Right kidney (tissue), 1 donor: ENCODE results near the gene HCFC2.
A peak's percentile ranks its signal among the peaks of the same experiment; 100 is the strongest.
"Not testable (repeated sequence)": the region's sequence is repeated elsewhere in the genome, so short reads cannot be mapped to it uniquely, and the experiment has no call there.

Source experiments
- DNase-seq: peaks from one replicate; pipeline ENCODE4 v3.0.0-alpha.2; 2016

HCFC2 gene

DNA sequence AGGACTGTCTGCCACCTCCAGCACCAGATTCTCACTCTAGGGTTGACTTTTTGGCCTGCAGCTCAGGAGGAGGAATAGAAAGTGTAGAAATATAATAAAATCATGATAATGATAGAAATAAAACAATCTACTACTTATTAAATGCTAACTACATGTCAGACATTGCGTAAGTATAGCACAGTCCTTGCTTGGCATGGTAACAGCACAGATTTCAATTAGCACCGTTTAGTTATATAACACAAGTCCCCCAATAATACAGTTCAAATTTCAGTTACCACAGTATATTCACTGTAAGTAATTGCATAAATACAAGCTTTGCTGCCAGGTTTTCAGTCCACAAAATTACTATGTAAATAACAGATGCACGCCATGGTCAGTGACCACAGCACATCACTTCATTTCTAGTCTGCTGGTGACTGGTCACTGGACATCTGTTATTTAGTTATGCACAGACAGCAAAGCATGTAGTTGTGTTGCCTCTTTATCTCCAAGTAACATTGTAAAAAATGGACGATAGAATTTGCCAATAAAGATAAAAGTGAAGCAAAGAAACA, 7.8 kb upstream of the HCFC2 start:
- DNase-seq = no peak

DNA sequence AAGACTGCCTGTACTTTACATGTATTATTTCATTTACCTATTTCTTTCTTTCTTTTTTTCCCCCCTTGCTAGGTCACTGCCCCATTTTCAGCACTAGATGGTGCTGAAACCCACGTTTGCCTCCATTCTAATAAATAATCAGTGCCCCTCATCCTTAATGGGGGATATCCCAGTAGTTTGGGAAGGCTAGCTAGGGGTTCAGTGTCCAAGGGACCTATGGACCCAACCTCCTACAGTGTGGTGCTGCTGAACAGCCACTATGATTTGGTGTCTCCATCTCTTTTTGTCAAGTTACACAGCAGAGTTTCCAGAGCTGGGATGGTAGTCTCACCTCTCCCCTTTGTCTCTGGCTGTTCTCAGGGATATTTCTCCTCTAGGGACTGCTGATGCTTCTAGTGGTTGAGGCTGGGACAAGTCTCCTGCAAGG, 6.5 kb upstream of the HCFC2 start:
- DNase-seq = no peak

DNA sequence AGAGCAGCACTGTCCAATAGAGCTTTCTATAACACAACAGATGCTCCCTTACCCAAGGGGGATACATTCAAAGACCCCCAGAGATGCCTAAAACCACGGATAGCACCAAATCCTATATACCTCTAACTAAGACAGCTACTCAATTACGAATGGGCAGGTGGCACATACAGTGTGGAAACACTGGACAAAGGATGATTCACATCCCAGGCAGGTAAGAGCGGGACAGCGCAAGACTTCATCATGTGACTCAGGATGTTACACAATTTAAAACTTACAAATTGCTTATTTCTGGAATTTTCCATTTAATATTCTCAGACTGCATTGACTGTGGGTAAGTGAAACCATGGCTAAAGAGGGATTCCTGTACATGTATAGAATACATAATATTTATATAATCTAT, 5.5 kb upstream of the HCFC2 start:
- no peak for DNase-seq

DNA sequence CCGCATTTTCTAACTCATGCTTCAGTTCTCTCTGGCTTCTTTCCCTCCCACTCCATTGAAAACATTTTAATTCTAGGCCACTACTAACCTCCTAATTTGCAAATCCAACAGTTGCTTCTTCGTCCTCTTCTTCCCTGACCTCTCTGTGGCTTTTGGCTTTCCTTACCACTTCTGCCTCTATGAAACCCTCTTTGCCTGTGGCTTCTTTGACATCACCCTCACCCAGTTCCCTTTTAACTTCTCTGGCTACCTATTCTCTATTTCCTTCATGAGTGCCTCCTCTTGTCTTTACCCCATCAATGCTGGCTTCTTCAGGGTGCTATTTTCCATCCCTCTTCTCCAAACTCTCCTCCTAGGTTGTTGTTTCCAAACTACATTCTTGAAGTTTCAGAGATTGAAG, 4.4 kb upstream of the HCFC2 start:
- DNase-seq = no peak

DNA sequence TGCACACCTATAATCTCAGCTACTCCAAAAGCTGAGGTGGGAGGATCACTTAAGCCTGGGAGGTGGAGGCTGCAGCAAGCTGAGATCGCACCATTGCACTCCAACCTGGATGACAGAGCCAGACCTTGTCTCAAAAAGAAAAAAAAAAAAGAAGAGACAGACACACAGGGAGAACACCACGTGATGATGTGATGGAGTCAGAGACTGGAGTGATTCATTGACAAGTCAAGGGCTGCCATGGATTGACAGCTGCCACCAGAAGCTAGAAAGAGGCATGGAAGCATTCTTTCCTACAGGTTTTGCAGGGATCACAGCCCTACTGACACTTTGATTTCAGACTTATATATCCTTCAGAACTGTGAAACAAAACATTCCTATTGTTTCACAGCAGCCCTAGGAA, 3.5 kb upstream of the HCFC2 start:
- DNase-seq = no peak

DNA sequence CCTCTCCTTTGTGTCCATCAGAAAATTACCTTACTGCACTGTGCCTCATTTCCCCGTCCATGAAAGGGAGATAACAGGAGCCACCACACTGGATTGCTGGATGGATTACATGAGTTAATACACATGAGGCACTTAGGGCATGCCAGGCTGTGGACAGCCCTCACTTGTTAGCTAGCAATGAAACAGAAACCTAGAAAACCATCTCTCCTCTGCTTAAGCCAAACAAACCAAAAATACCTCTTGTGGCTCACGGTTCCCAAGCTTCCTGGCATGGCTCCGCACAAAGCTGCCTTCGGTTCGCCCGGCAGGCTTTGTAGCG, 660 bp upstream of the HCFC2 start:
- DNase-seq = no peak

DNA sequence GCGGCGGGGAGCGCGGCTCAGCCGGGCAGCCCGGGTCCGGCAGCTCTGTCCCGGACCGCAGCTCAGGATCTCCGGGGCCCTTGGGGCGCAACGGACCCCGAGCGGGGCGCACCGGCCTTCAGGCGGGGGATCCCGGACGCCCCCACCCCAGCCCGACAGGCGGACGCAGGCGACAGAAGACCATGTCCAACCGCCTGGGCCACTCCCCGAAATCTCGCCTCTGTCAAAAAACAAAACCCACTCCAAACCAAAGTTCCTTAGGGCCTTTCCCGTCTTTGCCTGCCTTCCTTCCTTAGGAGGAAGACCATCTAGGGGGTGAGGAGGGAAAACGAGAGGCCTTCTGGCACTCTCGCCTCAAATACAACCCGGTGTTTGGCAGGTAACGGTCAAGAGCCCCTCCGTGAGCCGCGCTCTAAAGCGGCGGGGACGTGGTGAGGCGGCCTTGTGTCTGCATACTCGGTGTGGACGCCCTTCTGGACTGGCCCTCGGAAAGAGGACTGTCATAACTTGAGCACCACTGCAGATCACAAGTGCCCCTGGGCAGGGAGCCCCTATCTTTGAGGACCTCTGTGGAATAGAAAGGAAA, 604 bp downstream of the HCFC2 start:
- no peak for DNase-seq

DNA sequence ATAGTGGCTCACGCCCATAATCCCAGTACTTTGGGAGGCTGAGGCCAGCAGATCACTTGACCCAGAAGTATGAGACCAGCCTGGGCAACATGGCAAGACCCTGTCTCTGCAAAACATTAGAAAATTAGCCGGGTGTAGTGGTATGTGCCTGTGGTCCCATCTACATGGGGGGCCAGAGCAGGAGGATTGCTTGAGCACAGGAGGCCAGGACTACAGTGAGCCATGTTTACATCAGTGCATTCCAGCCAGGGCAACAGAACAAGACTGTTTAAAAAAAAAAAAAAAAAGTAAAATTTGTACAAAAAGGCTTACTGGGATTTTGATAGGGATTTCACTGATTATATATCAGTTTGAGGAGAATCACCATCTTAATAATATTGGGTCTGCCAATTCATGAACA, 7.8 kb downstream of the HCFC2 start:
- no peak for DNase-seq

DNA sequence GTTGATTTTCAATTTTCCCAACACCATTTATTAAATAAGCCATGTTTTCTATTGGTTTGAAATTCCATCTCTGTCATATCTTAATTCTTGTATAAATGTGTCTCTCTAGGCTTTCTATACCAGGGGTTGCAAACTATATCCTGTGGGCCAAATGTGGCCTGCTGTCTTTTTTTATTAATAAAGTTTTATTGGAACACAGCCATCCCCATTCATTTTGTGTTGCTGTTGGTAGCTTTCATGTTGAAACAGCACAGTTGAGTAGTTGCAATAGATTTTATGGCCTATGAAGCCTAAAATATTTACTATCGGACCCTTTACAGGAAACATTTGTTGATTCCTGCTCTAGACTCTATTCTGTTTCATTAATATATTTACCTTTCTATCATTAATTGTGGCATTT, 9.4 kb downstream of the HCFC2 start:
- no peak for DNase-seq

DNA sequence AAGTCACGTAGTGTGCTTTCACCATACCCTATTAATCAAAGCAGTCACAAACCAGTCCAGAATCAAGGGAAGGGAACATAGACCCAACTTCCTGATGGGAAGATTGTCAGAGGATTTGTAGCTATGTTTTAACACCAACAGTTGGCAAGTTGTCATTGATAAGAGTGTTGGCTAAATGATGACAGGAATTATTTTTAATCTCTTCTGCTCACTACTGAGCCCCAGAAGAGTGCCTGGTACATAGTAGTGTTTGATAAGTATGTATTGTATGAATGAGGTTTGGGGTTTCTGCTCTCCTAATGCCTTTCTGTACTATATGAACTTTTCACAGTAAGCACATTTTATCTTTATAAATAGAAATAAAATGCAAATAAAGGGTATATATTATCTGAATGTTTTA, 14.7 kb downstream of the HCFC2 start:
- no peak for DNase-seq

DNA sequence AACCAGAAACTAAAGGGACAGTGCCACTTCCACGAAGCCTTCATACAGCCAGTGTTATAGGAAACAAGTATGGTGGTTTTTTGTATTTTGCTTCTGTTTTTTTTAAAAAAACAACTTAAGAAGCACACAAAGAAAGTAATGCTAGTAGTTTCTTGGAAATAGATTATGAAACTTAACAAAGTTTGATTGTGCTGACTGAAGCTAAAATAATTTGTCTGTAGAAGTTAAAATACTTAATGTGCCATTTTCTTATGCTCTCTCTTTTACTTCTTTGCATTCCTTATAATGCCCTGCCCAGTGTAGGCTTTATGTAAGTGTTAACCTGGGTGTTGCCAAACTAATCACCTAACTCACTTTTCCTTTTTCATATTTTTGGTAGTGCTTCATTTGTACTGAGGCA, 16.4 kb downstream of the HCFC2 start:
- DNase-seq = no peak

DNA sequence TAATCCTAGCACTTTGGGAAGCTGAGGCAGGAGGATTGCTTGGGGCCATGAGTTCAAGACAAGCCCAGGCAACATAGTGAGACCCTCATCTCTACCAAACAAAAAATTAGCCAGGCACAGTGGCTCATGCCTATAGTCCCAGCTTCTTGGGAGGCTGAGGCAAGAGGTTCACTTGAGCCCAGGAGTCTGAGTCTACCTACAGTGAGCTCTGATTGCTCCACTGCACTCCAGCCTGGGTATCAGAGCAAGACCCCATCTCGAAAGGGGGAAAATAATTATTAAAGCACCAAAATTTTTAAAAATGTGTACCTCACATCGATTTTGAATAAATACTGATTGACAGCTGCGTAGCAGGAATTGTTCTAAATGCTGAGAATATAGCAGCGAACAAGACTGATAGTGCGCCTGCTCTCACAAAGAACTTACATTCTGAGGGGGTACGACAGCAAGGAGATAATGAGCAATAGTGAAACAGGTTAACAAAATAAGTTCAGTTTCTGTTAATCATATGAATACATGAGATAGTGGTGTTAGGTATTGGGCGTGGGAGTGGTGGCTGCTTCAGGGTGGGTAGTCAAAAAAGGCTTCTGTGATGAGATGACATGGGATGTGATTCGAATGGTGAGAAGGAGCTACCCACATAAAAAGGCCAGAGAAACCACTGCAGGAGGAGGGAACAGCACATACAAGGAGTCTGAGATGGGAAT, 19.6 kb downstream of the HCFC2 start:
- no peak for DNase-seq

DNA sequence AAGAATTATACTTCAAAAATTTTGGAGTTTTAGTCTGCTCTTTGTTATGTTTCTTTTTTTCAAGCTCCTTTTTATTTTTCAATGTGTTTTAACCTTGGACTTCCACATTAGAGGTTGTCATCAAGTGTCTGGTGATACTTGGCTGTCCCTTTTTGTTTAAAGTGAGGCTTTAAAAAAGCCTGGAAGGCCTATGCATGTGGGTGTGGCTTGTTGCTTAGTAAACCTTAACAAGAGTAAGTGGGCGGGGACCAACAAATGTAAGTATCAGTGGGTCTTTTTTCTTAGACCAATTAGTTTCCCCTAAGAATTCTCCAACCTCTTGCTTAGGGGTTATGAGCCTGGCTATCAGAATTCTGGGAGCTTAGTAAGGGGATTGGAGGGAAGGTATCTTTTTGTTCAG, 26.4 kb downstream of the HCFC2 start:
- no peak for DNase-seq

DNA sequence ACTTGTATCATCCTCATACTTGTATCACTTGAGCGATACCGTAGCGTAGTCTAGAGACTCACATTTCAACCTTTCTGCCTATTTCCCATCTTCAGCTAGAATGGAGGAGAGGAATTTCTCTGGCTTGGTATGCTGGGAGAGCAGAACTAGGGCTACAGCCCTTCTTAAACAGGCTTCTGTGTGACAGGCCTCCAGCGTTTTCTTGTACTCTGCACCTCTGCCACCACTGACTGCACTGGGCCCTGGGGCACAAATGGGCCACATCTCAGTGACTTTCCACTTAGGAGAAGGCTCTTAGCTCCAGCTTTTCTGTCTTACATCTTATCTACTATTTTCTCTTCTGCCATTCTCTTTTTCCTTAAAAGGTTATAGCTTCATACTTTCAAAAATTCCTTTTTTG, 26.8 kb downstream of the HCFC2 start:
- DNase-seq = no peak

DNA sequence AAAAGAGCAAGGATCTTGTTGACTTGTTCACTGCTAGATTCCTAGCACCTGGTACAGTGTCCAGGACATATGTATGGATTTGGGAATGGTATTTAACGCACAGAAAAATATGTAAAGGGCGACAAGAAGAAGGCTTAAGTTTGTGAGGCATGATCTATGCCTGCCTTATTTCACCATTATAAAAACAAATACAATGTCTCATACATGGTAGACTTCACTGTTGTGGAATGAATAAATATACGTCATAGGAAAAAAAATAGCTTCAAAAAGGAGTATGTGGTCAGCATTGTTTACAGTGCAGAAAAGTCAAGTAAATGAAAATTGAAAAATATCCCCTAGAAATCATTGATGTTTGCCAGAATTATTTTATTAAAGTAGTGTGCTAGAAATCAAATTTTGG, 30.0 kb downstream of the HCFC2 start:
- no peak for DNase-seq

DNA sequence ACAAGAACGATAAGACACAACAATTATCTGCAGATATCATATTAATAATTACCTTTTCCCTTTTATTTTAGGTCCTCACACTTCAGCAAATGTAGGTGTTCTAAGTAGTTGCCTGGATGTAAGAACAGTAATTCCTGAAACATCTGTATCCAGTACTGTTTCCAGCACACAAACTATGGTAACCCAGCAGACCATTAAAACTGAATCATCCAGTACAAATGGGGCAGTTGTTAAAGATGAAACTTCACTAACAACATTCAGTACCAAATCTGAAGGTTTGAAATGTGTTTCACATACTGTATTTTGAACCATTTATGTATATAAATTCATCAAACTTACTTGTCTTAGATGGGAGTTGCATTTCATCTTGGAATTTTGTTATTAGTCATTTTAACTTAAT, 31.0 kb downstream of the HCFC2 start:
- DNase-seq = no peak

DNA sequence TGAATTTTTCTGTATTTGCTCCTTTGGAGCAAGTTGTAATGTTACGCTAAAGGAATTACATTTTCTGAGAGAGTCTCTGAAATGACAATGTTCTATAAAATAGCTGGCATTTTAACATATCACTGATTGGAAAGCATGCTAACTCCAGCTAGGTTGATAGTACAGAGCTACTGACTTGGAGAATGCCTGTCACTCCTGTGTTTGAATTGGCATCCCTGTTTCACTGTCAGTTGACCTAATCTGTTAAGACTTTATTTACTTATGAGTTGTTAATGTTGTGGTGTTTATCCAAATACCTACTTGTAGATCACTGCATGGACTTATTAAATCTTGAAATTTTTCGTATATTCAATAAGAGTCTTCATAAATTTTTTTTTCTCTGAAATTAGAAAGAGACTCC, 33.6 kb downstream of the HCFC2 start:
- no peak for DNase-seq

DNA sequence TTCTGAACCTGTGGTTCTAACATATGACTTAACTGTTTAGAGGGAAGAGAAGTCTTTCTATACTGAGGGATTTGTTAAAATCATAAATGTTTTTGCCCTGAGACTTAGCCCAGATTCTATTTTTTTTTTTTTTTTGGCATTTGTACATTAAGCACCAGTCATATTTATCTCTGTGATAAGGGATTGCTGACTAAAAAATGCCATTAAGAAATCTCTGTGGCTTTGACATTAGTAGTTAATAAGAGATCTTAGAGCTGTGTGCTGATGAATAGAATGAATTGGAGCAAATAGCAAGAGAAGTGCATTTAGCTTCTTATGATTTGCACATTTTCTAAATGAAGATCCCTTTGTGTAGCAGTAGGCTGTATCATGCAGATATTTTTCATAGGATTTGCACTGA, 41.1 kb downstream of the HCFC2 start:
- DNase-seq = no peak

DNA sequence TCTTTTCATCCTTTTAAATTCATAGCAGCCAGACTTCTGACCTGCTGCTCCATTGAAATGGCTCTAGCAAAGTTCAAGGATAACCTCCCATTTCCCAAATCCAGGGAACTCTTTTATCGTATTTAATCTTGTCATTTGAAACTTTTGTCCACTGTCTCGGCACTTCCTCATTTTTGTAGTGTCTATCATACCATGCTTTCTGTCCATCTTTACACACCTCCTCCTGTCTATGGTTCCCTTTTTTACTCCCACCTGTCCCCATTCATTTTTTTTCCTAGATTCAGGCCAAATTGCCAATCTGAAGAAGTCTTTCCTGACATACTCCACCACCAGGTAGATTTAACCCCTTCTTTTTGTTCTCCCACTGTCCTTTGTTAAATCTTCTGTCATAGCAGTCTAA, 42.6 kb downstream of the HCFC2 start:
- no peak for DNase-seq

DNA sequence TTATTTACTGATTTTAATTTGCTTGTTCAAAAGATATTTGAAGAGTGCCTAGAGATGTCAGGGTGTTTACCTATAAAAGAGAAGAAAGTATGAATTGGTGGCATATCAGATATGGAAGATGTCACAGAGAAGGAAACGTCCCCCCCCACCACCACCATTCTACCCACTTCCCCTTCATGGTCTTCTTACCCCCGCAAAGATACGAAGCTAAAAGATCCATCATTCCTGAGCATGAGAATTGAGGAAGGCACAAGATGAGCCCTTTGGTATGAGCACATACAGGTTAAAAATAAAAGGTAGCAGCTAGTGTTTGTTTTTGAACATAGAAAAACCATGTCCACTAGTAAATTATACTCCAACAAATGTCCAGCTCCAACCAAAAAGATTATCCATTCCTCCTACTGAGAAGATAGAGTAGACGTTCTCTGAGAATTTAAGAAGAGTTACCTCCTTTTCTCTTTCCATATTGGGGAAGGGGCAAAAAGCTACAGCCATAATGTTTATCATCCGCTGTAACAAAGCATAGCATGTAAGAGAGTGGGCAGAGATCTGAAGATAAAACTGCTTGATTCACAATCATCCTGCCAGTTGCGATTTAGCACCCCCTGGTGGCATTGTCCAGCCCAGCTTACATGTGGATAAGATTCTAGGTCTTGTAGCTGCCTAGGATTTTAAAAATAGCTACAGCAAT, 44.6 kb downstream of the HCFC2 start:
- peak; percentile 44 for DNase-seq

DNA sequence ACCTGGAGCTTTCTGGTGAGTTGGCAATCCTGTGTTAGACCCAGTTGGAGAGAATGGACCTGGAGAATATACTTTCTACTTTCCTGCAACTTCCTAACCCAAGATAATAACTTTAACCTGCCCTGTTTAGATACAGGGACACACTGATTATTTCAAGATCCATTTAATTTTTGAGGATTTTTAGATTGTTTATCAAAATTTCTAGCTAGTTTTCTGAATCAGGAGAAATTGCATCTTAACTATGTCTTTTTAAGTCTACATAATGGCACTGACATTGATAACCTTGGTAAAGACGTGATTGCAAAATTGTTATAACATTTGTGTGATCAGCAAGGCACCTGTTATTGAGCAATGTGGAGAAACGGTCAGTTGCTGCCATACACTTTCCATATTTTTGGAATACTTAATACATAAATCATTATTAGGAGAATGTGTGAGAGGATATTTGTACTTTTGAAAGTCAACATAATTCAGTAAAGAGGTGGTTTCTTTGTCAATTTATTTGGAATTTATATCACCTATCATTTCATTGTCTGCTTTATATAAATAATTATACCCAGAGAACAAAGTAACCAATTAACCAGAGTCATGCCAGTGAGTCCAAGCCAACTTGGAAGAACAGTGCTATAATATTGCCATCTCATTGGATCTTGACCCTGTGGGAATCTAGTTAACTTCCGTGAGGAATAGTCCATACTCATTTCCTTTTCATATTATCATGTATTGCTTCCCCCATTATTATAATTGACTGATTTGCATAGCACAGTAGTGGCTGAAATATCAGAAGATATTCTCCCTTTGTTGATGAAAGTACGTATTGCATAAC, 45.3 kb downstream of the HCFC2 start:
- no peak for DNase-seq

DNA sequence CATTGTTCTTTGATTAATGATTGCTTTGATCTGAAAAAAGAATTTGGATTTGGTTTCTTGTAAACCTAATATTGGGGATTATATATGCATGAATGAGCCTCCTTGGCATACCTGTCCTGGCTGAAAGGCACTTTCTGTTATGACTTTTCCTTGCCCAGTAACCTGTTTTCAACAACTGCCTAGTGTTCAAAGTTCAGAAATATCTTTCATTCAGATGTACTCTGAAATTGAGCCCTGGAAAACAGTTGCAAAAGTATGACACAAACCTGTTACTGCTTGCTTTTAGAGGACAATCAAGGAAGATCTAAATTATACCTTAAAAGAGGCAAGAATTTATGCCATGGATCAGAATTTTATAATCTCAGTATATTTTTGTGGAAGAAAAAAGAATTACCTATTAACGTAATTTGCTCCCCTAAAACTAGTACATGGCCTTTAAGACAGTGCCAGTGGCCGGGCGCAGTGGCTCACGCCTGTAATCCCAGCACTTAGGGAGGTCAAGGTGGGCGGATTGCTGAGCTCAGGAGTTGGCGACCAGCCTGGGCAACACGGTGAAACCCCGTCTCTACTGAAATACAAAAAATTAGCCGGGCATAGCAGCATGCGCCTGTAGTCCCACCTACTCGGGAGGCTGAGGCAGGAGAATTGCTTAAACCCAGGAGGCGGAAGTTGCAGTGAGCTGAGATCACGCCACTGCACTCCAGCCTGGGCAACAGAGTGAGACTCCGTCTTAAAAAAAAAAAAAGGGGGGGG, 50.7 kb downstream of the HCFC2 start:
- not testable (repeated sequence) for DNase-seq
